Mesodermal cell (in vitro differentiated cells): ENCODE measurements around the gene RELN.

Source experiments
- H3K27ac ChIP-seq: 2 replicates; pipeline ENCODE4 v1.7.0; 2013; ENCODE audit warnings: mild to moderate bottlenecking, low read depth, low read length, moderate library complexity; ENCODE audit not compliant: severe bottlenecking
- H3K36me3 ChIP-seq: 2 replicates; pipeline ENCODE4 v1.7.1; 2013; ENCODE audit warnings: mild to moderate bottlenecking, low read length, moderate library complexity; ENCODE audit not compliant: control insufficient read depth, insufficient read depth
- H3K4me1 ChIP-seq: one replicate; pipeline ENCODE4 v1.7.1; 2013; ENCODE audit warnings: mild to moderate bottlenecking, low read length; ENCODE audit not compliant: insufficient read depth, control insufficient read depth, poor library complexity, severe bottlenecking
- H3K4me3 ChIP-seq: 2 replicates; pipeline ENCODE4 v1.7.0; 2013; ENCODE audit warnings: low read length, control low read depth, mild to moderate bottlenecking; ENCODE audit not compliant: insufficient read depth, poor library complexity, severe bottlenecking; ENCODE audit errors: extremely low read depth
- H3K9me3 ChIP-seq: 2 replicates; pipeline ENCODE4 v1.7.1; 2013; ENCODE audit warnings: mild to moderate bottlenecking, low read length, moderate library complexity; ENCODE audit not compliant: control insufficient read depth
- WGBS, 2 experiments: methylation state at CpG; one replicate each; pipeline ENCODE4 v1.1.5; 2013; ENCODE audit warnings: missing lambda C conversion rate in 2 of 2; ENCODE audit not compliant: insufficient coverage in 2 of 2; 5-methylcytosine and 5-hydroxymethylcytosine counted together

RELN gene

DNA sequence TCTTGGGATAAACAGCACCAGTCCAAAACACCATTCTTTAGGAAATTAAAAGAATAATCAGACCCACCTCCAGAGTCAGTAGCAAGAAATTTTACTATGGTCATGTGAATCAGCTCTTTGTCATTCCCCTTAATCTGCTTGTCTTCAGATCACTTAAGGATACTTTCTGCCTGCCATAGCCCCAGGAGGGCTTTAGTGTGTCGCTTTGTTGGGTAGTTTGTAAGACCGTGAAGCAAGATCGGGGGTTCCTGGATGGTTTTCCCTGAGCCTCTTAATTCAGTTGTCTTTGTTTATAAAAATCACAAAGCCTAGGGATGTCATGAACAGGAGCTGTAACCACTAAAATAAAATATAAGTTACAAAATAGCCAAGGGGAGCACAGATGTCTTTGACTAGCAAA lies 223.6 kb downstream of the RELN start:
- Histone ChIP-seq H3K36me3 (no peaks in the 10 kb centered on the region), H3K27ac (no peak overlapping the region), H3K4me3 (no peak overlapping the region), H3K9me3 (no peaks in the 10 kb centered on the region), H3K4me1 (peaks cover 4% of the 10 kb centered on the region)
- WGBS, 2 experiments = 60% methylated on average over 1 of the region's 3 CpGs; no CpG with 5 or more reads in 1 of the 2 experiments

DNA sequence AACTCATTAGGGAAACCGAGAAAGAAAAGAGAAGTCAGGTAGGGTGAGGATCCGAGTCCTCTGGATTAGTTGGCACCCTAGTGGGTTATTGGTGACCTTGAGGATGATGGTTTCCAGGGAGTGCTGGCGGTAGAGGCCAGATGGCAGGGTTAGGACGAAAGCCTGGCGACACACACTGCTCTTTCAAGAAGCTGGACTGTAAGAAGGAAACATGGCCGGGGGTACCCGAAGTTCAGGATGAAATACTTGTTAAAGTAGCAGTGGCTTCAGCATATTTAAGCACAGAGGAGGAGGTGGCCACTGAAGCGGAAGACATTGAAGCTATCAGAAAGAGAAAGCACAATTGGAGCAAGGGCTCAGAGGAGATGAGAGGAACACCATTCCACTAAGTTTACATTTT lies 224.6 kb downstream of the RELN start:
- no peak overlapping the region for H3K4me3 ChIP-seq
- no peaks in the 10 kb centered on the region for H3K9me3 ChIP-seq
- 95 to 96% methylated on average over 7 of the region's 8 CpGs for WGBS, 2 experiments
- H3K27ac ChIP-seq = no peak overlapping the region
- peaks cover 4% of the 10 kb centered on the region for H3K4me1 ChIP-seq
- H3K36me3 ChIP-seq = no peaks in the 10 kb centered on the region

DNA sequence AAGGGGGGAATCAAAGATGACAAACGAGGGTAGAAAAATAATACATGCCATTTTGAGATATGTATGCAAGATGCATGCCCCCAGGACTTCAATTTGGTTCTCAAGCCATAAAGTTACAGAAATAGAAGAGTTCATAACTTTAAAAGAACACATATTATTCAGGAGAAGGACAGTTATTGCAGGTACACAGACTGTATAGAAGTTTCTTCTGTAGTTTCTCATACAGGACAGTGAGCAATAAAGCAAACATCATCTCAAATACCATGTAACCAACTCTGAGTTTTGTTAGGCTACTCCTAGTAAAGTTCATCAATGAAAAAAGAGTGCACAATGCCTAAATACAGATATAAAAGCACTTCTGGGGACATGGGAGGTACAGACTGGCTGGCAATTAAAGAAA lies 226.6 kb downstream of the RELN start:
- no peaks in the 10 kb centered on the region for H3K9me3 ChIP-seq
- no peak overlapping the region for H3K27ac ChIP-seq
- WGBS, 2 experiments = 71% methylated on average over 1 of the region's 1 CpG; no CpG with 5 or more reads in 1 of the 2 experiments
- H3K4me3 ChIP-seq = no peak overlapping the region
- no peaks in the 10 kb centered on the region for H3K36me3 ChIP-seq
- peaks cover 4% of the 10 kb centered on the region for H3K4me1 ChIP-seq

DNA sequence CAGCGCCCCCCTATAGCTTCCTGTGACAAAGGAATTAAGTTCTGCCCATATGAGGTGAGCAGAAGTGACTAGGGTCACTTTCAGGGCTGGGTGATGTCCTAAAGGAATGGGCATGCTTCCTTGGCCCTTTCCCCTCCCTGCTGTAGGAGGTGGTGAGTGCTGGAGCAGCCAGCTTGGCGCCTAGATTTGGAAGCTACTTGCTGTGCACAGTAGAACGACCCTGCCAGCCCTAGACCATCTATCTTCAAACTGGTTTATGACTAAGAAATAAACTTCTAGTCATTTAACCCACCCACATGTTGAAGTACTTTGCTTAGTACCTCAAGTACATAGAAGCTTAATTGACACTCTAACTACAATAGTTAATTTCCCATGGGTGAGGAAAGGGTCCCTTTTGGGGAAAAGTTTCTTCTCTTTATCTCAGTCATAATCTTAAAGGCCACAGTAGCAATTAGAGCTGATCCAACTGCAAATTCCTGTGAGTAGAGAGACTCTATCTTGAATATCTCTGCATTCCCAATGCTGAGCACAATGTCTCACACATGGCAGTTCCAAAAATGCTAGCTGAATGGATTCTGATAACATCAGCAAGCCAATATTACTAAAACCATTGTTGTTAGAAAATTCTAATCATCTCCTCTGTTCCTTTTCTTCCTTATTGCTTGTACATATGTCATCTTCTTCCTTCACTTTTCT lies 227.2 kb downstream of the RELN start:
- no peak overlapping the region for H3K4me3 ChIP-seq
- H3K9me3 ChIP-seq = no peaks in the 10 kb centered on the region
- H3K36me3 ChIP-seq = no peaks in the 10 kb centered on the region
- WGBS, 2 experiments = no CpG with 5 or more reads among the region's 3 CpGs
- H3K27ac ChIP-seq = no peak overlapping the region
- H3K4me1 ChIP-seq = peaks cover 4% of the 10 kb centered on the region

DNA sequence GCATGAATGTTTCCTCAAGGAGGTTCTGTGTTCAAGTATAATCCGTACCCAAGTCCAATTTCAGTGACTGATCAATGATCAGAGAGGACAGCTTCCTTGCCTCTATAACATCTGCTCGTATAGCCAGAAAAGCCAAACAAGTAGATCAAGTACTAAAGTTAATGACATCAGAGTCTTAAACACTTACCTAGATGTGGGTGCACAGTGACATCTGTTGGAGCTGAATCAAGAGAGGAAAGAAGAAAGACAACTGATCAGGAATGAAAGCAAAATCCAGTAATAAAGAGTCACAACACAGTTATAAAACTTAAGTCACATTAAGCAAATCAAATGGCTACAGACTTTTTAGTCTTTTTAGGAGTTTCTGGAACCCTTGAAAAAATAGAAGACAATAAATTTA lies 236.5 kb downstream of the RELN start:
- no peaks in the 10 kb centered on the region for H3K4me1 ChIP-seq
- WGBS, 2 experiments = 57 to 89% methylated on average over 1 to 2 of the region's 2 CpGs
- no peak overlapping the region for H3K27ac ChIP-seq
- H3K36me3 ChIP-seq = no peaks in the 10 kb centered on the region
- H3K9me3 ChIP-seq = no peaks in the 10 kb centered on the region
- no peak overlapping the region for H3K4me3 ChIP-seq

DNA sequence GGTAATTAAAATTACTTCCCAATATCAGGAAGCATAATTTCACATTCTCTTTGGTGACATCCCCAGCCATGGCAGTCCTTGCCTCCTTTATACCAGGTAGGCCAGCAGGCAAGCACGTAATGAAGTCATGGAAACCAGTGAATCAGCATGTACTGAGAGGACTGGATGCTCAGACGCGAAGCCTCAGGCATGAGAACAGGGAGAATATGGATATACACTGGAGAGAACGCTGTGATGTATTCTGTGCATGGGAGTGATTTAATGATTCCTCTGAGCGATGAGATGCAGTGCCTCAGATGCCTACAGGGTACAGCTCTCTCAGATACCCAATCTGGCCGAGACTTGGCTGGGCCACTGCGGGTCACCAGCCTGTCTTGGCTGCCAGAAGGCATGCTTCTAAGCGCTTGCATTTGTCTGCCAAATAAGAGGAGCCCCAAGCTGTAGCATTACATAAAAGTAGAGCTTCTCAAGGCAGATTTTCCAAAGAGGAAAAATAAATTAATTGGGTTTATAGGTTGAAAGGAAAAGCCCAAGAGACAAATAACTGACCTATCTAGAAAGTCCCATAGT lies 238.1 kb downstream of the RELN start:
- Histone ChIP-seq H3K4me1 (no peaks in the 10 kb centered on the region), H3K9me3 (no peaks in the 10 kb centered on the region), H3K4me3 (no peak overlapping the region), H3K36me3 (no peaks in the 10 kb centered on the region), H3K27ac (no peak overlapping the region)
- WGBS, 2 experiments = 86 to 88% methylated on average over 8 of the region's 8 CpGs

DNA sequence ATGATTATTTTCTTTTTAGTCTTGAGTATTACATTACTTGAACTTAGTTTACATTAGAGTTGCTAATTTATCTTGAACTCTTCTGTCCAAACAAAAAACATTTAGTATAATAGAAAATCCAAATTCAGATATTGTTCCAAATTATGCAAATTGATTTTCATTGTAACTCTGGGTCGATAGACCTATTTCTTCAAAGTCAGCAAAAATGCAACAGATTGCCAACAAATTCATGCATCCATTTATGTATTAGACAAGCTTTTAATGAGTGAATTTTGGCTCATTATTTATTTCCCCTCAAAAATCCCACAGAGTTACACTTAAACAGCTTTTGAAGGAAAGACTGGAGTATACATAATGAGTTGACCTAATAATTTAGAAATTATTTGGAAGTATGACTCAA lies 240.8 kb downstream of the RELN start:
- Histone ChIP-seq H3K9me3 (no peaks in the 10 kb centered on the region), H3K36me3 (no peaks in the 10 kb centered on the region), H3K4me3 (no peak overlapping the region), H3K27ac (no peak overlapping the region), H3K4me1 (no peaks in the 10 kb centered on the region)
- WGBS, 2 experiments = no CpG with 5 or more reads among the region's 1 CpG

DNA sequence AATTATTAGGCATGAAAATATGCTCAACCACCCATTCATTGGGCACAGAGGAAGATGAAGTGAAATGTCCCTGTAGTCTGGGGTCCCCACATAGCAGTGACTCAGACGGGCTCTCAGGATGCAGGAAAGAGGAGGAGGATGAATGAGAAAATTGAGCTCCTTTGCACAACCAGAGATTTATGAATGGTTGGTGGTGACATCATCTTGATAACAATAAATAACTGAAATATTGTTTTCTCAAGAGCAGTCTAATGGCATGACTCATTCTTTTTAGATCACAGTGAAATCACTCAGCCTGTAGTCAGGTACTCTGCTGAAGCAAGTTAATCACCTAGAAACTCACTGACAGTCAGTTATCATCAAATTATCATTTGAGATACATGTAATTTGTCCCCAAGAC lies 254.1 kb downstream of the RELN start:
- Histone ChIP-seq H3K4me3 (no peak overlapping the region), H3K9me3 (no peaks in the 10 kb centered on the region), H3K4me1 (no peaks in the 10 kb centered on the region), H3K27ac (no peak overlapping the region), H3K36me3 (no peaks in the 10 kb centered on the region)
- no CpG with 5 or more reads among the region's 1 CpG for WGBS, 2 experiments

DNA sequence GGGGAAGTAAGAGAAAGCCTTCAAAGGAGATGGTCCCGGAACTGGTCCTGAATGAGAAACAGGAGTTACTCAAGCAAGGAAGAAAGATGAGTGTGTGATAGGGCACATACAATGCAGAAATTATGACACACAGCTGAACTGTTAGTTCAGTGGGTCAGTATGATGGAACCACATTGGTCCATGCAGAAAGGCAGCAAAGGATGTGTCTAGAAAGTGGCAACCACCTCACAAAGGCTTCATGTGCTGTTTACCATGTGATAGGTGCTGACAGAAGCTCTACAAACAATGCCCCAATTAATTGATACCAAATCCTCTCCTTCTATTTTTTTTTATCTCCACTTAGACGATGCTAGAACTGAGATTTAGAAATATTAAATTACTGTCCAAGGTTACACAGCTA lies 258.3 kb downstream of the RELN start:
- WGBS, 2 experiments = 89 to 100% methylated on average over 1 of the region's 2 CpGs
- Histone ChIP-seq H3K4me3 (no peak overlapping the region), H3K27ac (no peak overlapping the region), H3K36me3 (no peaks in the 10 kb centered on the region), H3K9me3 (no peaks in the 10 kb centered on the region), H3K4me1 (no peaks in the 10 kb centered on the region)

DNA sequence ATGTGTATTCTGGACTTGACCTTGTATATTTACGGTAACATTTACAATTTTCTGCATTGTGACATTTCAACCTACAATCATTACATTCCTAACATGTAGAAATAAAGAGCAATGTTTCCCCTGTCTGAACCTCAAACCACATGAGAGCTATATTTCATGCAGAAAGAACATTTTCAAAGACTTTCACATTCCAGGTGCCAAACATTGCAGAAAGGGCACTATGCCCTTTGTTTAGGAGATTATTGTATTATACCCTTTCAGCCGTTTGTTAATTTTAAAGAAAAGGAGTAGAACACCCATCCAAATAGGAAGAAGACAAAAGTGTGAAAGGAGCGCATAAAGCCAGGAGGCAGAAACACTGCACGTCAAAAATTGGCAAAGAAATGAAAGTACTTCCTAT lies 260.4 kb downstream of the RELN start:
- Histone ChIP-seq H3K4me1 (no peaks in the 10 kb centered on the region), H3K36me3 (no peaks in the 10 kb centered on the region), H3K9me3 (no peaks in the 10 kb centered on the region), H3K27ac (no peak overlapping the region), H3K4me3 (no peak overlapping the region)
- WGBS, 2 experiments = 100% methylated on average over 1 of the region's 4 CpGs; no CpG with 5 or more reads in 1 of the 2 experiments

DNA sequence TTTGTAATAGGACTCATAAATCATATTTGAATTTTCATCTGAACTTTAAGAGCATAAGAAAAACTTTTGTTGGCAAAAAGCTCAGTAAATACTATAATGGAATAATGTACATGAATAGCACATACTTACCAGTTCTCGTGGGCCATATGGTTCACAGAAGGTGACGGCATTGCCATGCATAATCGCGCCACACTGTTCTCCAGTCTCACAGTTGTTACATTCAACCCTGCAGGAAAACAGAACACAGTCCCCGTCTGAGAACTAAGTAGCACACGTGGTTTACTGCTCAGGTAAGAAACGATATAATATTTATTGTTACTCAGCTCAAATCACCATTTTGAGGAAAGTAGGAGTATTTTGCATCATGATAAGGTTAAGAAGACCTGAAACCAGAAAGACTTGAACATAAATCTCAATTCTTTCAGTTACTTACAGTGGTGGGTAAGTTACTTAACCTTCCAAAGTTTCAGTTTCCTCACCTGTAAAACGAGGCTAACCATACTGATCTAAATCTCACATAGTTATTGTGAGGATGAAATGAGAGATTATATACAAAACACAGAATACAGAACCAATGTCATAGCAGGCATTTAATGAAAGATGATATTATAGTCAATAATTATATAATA lies 261.4 kb downstream of the RELN start:
- WGBS, 2 experiments = 94% methylated on average over 4 of the region's 8 CpGs
- H3K36me3 ChIP-seq = no peaks in the 10 kb centered on the region
- H3K27ac ChIP-seq = no peak overlapping the region
- no peak overlapping the region for H3K4me3 ChIP-seq
- H3K9me3 ChIP-seq = no peaks in the 10 kb centered on the region
- no peaks in the 10 kb centered on the region for H3K4me1 ChIP-seq
